Right lobe of liver (tissue), 6 donors: ENCODE data around the gene TTC12. TPM values are rescaled to one million over a fixed set of nuclear protein-coding genes. Genes with fewer than 3 reads are reported as not detected.

Source experiments
- ATAC-seq, 4 donors: fragments of 200-7000 bp; cut with Tn5 transposase; one replicate each; pipeline ENCODE4 v1.9.1; 2020; ENCODE audit warnings: mild to moderate bottlenecking in 4 of 4, moderate library complexity in 4 of 4
- DNase-seq, 3 donors: peaks; one replicate each; pipeline ENCODE4 v3.0.0-alpha.2; 2020
- H3K27ac ChIP-seq, 3 donors: fragments of 200-600 bp; one replicate each; pipeline ENCODE4 v1.8.0; 2022
- H3K27me3 ChIP-seq, 2 donors: fragments of 200-600 bp; one replicate each; pipeline ENCODE4 v1.8.0; 2022
- H3K36me3 ChIP-seq, 4 donors: fragments of 200-600 bp; sonication (generic) in 1 of 4; one replicate each; pipeline versions ENCODE4 v1.5.1 to v1.8.0; 2017 to 2022; ENCODE audit warnings: control low read depth in 1 of 4
- H3K4me1 ChIP-seq, 4 donors: fragments of 200-600 bp; sonication (generic) in 1 of 4; one replicate each; pipeline versions ENCODE4 v1.5.1 to v1.8.0; 2017 to 2022; ENCODE audit warnings: control low read depth in 1 of 4
- H3K4me3 ChIP-seq, 3 donors: fragments of 200-600 bp; one replicate each; pipeline ENCODE4 v1.8.0; 2022
- H3K9me3 ChIP-seq, 4 donors: fragments of 200-600 bp; sonication (generic) in 1 of 4; one replicate each; pipeline versions ENCODE4 v1.5.1 to v1.8.0; 2017 to 2022; ENCODE audit warnings: control low read depth in 1 of 4
- POLR2A ChIP-seq: fragments of 450-650 bp; IDR thresholded peaks from one replicate; pipeline ENCODE4 v1.6.1; 2017; ENCODE audit warnings: antibody characterized with exemption, mild to moderate bottlenecking
- WGBS: methylation state at CpG from one replicate; pipeline ENCODE4 v1.1.6; 2018; ENCODE audit warnings: low coverage, low lambda C conversion rate; ENCODE audit not compliant: insufficient coverage; ENCODE audit errors: missing lambda C conversion rate; 5-methylcytosine and 5-hydroxymethylcytosine counted together
- intact Hi-C, 2 donors: fragments of 100-400 bp; cut with DNase I; formaldehyde crosslinking; loops; one replicate each; pipeline versions ENCODE4 v1.11.2 to v1.14.1; 2022
- total RNA-seq, 6 experiments: library from RNA; depleted of rRNA in 2 of 6; stranded (reverse); fragments of >200 nt in 2 of 6; fragmentation: NEBNext Ultra II Directional in 3 of 6; extraction: Animal tissue kit (Norgen Biotek cat#: 25700) in 3 of 6; gene quantifications; one replicate each; pipeline versions ENCODE4 v1.1.0 to v1.2.4, GENCODE V29; 2016 to 2023
- TF ChIP-seq, protein P1 (sequence below), 4 donors: fragments of 200-600 bp in 3 of 4; fragments of 450-650 bp in 1 of 4; IDR thresholded peaks; one replicate each; pipeline versions ENCODE4 v1.5.1 to v1.8.0; 2016 to 2022; ENCODE audit warnings: antibody characterized with exemption in 4 of 4, mild to moderate bottlenecking in 2 of 4
- donor health status: DM: no; HTN: yes; CAD: no.
- donor health status: DM: no; HTN: no; CAD: no.
- donor health status: DM: no; HTN: no; CAD: no.
- donor health status: DM: no; HTN: yes; CAD: no.
- donor health status: DM: no; HTN: yes; CAD: no.

The TTC12 gene
- total RNA-seq, 6 experiments from 2014 or later, result 5.1 to 8.9 (median 7.2) TPM

DNA sequence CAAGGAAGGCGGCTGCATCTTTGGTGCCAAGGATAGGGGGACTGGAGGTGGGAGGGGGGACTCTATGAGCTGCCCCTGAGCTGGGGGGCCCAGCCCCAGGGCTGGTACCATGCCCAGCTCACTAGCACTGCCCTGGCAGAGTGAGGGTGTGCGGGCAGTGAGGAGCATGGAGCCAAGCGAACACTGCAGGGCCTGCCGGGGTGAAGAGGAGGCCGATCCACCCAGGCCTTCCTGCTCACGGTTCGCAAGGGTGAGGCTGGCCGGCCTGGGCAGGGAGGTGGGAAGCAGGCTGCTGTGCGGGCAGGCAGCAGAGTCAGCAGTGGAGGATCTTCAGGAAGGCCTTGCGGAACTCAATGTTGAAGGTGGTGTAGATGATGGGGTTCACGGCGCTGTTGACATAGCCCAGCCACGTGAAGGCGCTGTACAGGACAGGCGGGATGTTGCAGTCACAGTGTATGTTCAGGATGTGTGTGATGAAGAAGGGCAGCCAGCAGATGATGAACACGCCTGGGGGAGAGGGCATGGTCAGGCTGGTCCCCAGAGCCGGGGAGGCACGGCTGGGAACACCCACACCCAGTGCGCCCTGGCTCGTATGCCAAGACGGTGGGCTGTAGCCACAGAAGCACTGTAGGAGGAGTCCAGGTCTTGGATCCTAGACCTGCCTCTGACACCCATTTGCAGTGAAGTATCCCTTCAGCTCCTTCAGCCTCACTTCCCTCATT, 96.2 kb downstream of the TTC12 start:
- Histone ChIP-seq H3K36me3 (no peaks in the 10 kb centered on the region), H3K27ac (no peak overlapping the region), H3K27me3 (no peaks in the 10 kb centered on the region), H3K4me1 (no peaks in the 10 kb centered on the region), H3K9me3 (no peaks in the 10 kb centered on the region), H3K4me3 (no peak overlapping the region)
- ATAC-seq (no peak), DNase-seq (no peak)
- 75% methylated on average over 8 of the region's 21 CpGs for WGBS
- TF ChIP-seq POLR2A, result no peak
- TF ChIP-seq, protein P1, sequence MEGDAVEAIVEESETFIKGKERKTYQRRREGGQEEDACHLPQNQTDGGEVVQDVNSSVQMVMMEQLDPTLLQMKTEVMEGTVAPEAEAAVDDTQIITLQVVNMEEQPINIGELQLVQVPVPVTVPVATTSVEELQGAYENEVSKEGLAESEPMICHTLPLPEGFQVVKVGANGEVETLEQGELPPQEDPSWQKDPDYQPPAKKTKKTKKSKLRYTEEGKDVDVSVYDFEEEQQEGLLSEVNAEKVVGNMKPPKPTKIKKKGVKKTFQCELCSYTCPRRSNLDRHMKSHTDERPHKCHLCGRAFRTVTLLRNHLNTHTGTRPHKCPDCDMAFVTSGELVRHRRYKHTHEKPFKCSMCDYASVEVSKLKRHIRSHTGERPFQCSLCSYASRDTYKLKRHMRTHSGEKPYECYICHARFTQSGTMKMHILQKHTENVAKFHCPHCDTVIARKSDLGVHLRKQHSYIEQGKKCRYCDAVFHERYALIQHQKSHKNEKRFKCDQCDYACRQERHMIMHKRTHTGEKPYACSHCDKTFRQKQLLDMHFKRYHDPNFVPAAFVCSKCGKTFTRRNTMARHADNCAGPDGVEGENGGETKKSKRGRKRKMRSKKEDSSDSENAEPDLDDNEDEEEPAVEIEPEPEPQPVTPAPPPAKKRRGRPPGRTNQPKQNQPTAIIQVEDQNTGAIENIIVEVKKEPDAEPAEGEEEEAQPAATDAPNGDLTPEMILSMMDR (IDR thresholded peaks at IDR 0.05), result no peak
- intact Hi-C loops, result no loop called here

DNA sequence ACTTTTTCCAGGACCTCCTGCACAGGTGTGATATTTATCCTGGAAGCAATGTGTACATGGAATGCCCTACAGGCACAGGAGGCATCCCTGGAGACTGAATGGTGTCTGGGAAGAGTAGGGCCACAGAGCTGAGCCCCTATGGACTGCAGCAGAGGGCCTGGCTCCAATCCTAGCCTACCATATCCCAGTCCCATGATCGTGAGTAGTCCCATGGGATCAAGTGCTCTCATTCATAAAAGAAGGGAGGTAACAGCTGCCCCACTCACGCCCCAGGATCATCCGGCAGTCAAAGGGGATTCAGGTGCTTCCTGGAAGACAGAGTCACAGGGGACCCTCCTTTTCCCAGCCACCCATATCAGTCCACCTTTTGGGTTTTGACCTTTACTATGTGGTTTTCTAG, 97.2 kb downstream of the TTC12 start:
- no peak for TF ChIP-seq POLR2A
- TF ChIP-seq, protein P1 (IDR thresholded peaks at IDR 0.05), result no peak
- Histone ChIP-seq H3K9me3 (no peaks in the 10 kb centered on the region), H3K36me3 (no peaks in the 10 kb centered on the region), H3K4me1 (no peaks in the 10 kb centered on the region), H3K27me3 (no peaks in the 10 kb centered on the region), H3K27ac (no peak overlapping the region), H3K4me3 (no peak overlapping the region)
- WGBS, result 70% methylated on average over 2 of the region's 3 CpGs
- no peak for DNase-seq
- intact Hi-C loops, result no loop called here
- ATAC-seq, result no peak

DNA sequence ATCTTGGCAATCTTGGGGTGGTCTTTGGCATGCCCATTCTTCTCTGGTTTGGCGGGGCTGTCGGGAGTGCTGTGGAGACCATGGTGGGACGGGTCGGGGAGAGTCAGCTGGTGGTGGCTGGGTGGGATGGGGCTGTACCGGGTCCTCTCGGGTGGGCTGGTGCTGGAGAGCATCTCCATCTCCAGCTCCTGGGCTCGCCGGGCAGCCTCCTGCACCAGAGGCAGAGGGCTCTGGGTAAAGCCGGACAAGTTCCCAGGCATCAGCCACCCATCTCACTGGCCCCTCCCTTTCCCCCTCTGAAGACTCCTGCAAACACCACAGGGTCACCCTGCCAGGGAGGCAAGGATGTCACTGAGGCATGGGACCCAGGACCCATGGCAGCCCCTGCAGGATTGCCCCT, 98.3 kb downstream of the TTC12 start:
- no peak overlapping the region for H3K4me3 ChIP-seq
- WGBS, result no CpG with 5 or more reads among the region's 9 CpGs
- H3K27me3 ChIP-seq, result no peaks in the 10 kb centered on the region
- intact Hi-C loops, result no loop called here
- H3K4me1 ChIP-seq, result no peaks in the 10 kb centered on the region
- H3K36me3 ChIP-seq, result no peaks in the 10 kb centered on the region
- no peak for DNase-seq
- no peak for ATAC-seq
- H3K27ac ChIP-seq, result no peak overlapping the region
- no peak for TF ChIP-seq POLR2A
- TF ChIP-seq, protein P1 (IDR thresholded peaks at IDR 0.05), result no peak
- H3K9me3 ChIP-seq, result no peaks in the 10 kb centered on the region

DNA sequence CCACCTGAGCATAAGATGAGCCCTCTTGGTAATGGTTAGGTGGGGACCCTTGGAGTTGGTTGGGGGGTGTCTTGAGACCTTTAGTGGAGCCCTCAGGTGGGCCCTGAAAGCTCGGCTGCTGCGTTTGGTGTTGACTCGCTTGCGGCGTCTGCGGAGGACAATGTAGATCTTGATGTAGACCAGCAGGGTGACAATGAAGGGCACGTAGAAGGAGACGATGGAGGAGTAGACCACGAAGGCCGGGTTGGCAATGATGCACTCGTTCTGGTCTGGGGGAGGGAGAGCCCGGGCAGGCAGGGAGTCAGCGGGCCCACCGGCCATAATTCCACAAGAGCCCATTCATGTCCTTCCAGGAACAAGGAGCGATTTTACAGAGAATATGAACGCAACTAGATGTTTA, 101.0 kb downstream of the TTC12 start:
- ATAC-seq, result no peak
- no peak for TF ChIP-seq POLR2A
- TF ChIP-seq, protein P1 (IDR thresholded peaks at IDR 0.05), result no peak
- Histone ChIP-seq H3K27ac (no peak overlapping the region), H3K4me1 (no peaks in the 10 kb centered on the region), H3K9me3 (no peaks in the 10 kb centered on the region), H3K4me3 (no peak overlapping the region), H3K27me3 (no peaks in the 10 kb centered on the region), H3K36me3 (no peaks in the 10 kb centered on the region)
- DNase-seq, result no peak
- 81% methylated on average over 16 of the region's 16 CpGs for WGBS
- intact Hi-C loops, result no loop called here

Other genes with a start within 250 kb of the TTC12 start
- gene ANKK1, start 73.2 kb downstream of the TTC12 start, total RNA-seq, result under 1 TPM in 2 of 6 experiments, not detected in 4; 0.12 to 0.15 TPM
- under 1 TPM in 1 of 6 experiments, not detected in 5; 0.13 TPM for gene DRD2, start 160.8 kb downstream of the TTC12 start, total RNA-seq